ENCODE measurements around the gene PRRC1.

Gene PRRC1

GRCh38 chr5:127556609-127557334 is 39.3 kb downstream of the PRRC1 start:
- H3K4me3 ChIP-seq (replicated peaks; ENCODE audit: low read depth, low read length) = no peak overlapping the region
- DNase-seq (ENCODE audit: extremely low read depth, low read depth) = no peak
- no peak for TF ChIP-seq CTCF (IDR thresholded peaks at IDR 0.05; ENCODE audit: low read depth, low read length, missing control alignments)

GRCh38 chr5:127558273-127558672 is 40.8 kb downstream of the PRRC1 start:
- no peak for TF ChIP-seq CTCF (IDR thresholded peaks at IDR 0.05; ENCODE audit: low read depth, low read length, missing control alignments)
- no peak overlapping the region for H3K4me3 ChIP-seq (replicated peaks; ENCODE audit: low read depth, low read length)
- no peak for DNase-seq (ENCODE audit: extremely low read depth, low read depth)

- no peak for DNase-seq (ENCODE audit: extremely low read depth, low read depth)
- TF ChIP-seq CTCF (IDR thresholded peaks at IDR 0.05; ENCODE audit: low read depth, low read length, missing control alignments) = no peak
- H3K4me3 ChIP-seq (replicated peaks; ENCODE audit: low read depth, low read length) = no peak overlapping the region
Measured at GRCh38 chr5:127561254-127561653, 43.8 kb downstream of the PRRC1 start.

- no peak for DNase-seq (ENCODE audit: extremely low read depth, low read depth)
- TF ChIP-seq CTCF (IDR thresholded peaks at IDR 0.05; ENCODE audit: low read depth, low read length, missing control alignments) = peak; percentile 31
- H3K4me3 ChIP-seq (replicated peaks; ENCODE audit: low read depth, low read length) = no peak overlapping the region
Measured at GRCh38 chr5:127562252-127562651, 44.8 kb downstream of the PRRC1 start.

- no peak for DNase-seq (ENCODE audit: extremely low read depth, low read depth)
- H3K4me3 ChIP-seq (replicated peaks; ENCODE audit: low read depth, low read length) = no peak overlapping the region
- TF ChIP-seq CTCF (IDR thresholded peaks at IDR 0.05; ENCODE audit: low read depth, low read length, missing control alignments) = no peak
Measured at GRCh38 chr5:127563136-127563535, 45.7 kb downstream of the PRRC1 start.

GRCh38 chr5:127564002-127564769 is 46.7 kb downstream of the PRRC1 start:
- TF ChIP-seq CTCF (IDR thresholded peaks at IDR 0.05; ENCODE audit: low read depth, low read length, missing control alignments) = peak; percentile 65
- DNase-seq (ENCODE audit: extremely low read depth, low read depth) = peak; percentile 40

More at GRCh38 chr5:127564002-127564769, 46.7 kb downstream of the PRRC1 start:
- H3K4me3 ChIP-seq (replicated peaks; ENCODE audit: low read depth, low read length) = no peak overlapping the region

Data from HFF-Myc (cell line).